ENCODE data around the gene KLHL7. TPM values are rescaled to one million over a fixed set of nuclear protein-coding genes. Genes with fewer than 3 reads are reported as not detected.

Gene KLHL7
- total and polyA plus RNA-seq, 2 donors (not counting 3 experiments of a cell fraction or from before 2014, with no cell fraction given), result 21.3 to 32.1 TPM

DNA sequence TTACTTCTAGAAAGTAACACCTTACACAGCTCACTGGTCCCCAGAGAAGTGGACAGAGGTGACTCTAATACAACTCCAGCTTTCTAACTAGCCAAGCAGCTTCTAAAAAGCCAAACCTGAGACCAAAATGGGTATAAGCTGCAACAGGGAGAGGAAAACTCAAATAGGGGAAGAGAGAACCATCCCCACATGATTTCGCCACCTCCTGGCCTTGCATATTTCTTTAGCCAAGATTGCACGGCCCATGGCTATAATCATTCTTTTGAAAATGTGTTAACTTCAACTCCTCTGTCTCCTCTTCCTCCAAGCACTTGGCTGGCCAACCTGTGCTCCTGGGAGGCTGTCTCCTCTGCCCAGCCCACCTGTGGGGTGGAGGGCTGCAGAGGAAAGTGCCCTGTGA is 104.9 kb downstream of the KLHL7 start:
- H3K4me1 ChIP-seq (ENCODE audit: control insufficient read depth, extremely low read depth, insufficient read depth, low read length), result no peaks in the 10 kb centered on the region
- dilution Hi-C loops (cut with MboI; ENCODE audit: extremely low pct_ligation_motif_present, low sequenced_read_pairs), result no loop called here
- no peak overlapping the region for H3K4me3 ChIP-seq (replicated peaks in 1 of 3; ENCODE audit: insufficient read depth in 1 of 3, low read depth in 1 of 3, low read length in 3 of 3)
- ChIA-PET POLR2A (no interaction called here), CTCF (no interaction called here)
- no peaks in the 10 kb centered on the region for H3K36me3 ChIP-seq (ENCODE audit: control insufficient read depth in 2 of 2, extremely low read depth in 1 of 2, insufficient read depth in 2 of 2, low read length in 2 of 2)
- intact Hi-C loops (cut with micrococcal nuclease), result no loop called here
- H3K9ac ChIP-seq (replicated peaks; ENCODE audit: extremely low read depth, insufficient read depth, low read length), result no peak overlapping the region
- H4K20me1 ChIP-seq (replicated peaks; ENCODE audit: control insufficient read depth, extremely low read depth, insufficient read depth, low read length), result no peaks in the 10 kb centered on the region
- DNase-seq (ENCODE audit: low read depth, low spot score) (no peak), FAIRE-seq (no peak)
- TF ChIP-seq JUN (IDR thresholded peaks at IDR 0.05; ENCODE audit: borderline replicate concordance, insufficient read depth, insufficient read length, low read depth) (no peak), EZH2 (IDR thresholded peaks at IDR 0.05; ENCODE audit: borderline replicate concordance, low read depth, low read length, severe bottlenecking) (no peak), FOS (IDR thresholded peaks at IDR 0.05; ENCODE audit: borderline replicate concordance, insufficient read depth, low read length) (no peak), POLR2AphosphoS5 (IDR thresholded peaks at IDR 0.05; ENCODE audit: insufficient read depth, low read depth, low read length) (no peak), POLR2A (IDR thresholded peaks at IDR 0.05; ENCODE audit: low read depth, low read length) (no peak), GATA2 (IDR thresholded peaks at IDR 0.05; ENCODE audit: insufficient read depth, insufficient read length, low read depth, low read length) (no peak), MYC (IDR thresholded peaks at IDR 0.05; ENCODE audit: low read depth, low read length) (no peak)
- TF ChIP-seq, protein P1, sequence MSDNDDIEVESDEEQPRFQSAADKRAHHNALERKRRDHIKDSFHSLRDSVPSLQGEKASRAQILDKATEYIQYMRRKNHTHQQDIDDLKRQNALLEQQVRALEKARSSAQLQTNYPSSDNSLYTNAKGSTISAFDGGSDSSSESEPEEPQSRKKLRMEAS (IDR thresholded peaks at IDR 0.05; ENCODE audit: insufficient read depth, insufficient read length), result no peak
- TF ChIP-seq, protein P2, sequence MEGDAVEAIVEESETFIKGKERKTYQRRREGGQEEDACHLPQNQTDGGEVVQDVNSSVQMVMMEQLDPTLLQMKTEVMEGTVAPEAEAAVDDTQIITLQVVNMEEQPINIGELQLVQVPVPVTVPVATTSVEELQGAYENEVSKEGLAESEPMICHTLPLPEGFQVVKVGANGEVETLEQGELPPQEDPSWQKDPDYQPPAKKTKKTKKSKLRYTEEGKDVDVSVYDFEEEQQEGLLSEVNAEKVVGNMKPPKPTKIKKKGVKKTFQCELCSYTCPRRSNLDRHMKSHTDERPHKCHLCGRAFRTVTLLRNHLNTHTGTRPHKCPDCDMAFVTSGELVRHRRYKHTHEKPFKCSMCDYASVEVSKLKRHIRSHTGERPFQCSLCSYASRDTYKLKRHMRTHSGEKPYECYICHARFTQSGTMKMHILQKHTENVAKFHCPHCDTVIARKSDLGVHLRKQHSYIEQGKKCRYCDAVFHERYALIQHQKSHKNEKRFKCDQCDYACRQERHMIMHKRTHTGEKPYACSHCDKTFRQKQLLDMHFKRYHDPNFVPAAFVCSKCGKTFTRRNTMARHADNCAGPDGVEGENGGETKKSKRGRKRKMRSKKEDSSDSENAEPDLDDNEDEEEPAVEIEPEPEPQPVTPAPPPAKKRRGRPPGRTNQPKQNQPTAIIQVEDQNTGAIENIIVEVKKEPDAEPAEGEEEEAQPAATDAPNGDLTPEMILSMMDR (IDR thresholded peaks at IDR 0.05; ENCODE audit: extremely low read depth in 1 of 2, insufficient read depth in 1 of 2, low read depth in 1 of 2, low read length in 2 of 2), result no peak
- H2AFZ ChIP-seq (ENCODE audit: low read depth, low read length), result no peak overlapping the region
- H3K27ac ChIP-seq (ENCODE audit: insufficient read depth, low read depth, low read length), result no peak overlapping the region
- no peaks in the 10 kb centered on the region for H3K9me3 ChIP-seq (replicated peaks; ENCODE audit: control insufficient read depth, insufficient read depth, low read length)
- H3K27me3 ChIP-seq (ENCODE audit: control insufficient read depth in 2 of 2, insufficient read depth in 2 of 2, low read length in 2 of 2), result peaks cover 4 to 5% of the 10 kb centered on the region in 2 experiments
- no peak overlapping the region for H3K4me2 ChIP-seq (ENCODE audit: insufficient read depth, low read length)
- H3K79me2 ChIP-seq (ENCODE audit: control insufficient read depth, insufficient read depth, low read length), result no peaks in the 10 kb centered on the region
- no TSS peak for BruUV-seq (replicated peaks)
- no peaks in the 10 kb centered on the region for H3K9me1 ChIP-seq (replicated peaks; ENCODE audit: control insufficient read depth, extremely low read depth, insufficient read depth, low read length)
